ENCODE results near the gene TMED4. TPM values are rescaled to one million over a fixed set of nuclear protein-coding genes. Genes with fewer than 3 reads are reported as not detected.

Gene TMED4
- total and polyA plus RNA-seq, 2 of the 13 experiments (the other 11 are each of a cell fraction or from before 2014, with no cell fraction given) = 81.4 to 109 TPM

DNA sequence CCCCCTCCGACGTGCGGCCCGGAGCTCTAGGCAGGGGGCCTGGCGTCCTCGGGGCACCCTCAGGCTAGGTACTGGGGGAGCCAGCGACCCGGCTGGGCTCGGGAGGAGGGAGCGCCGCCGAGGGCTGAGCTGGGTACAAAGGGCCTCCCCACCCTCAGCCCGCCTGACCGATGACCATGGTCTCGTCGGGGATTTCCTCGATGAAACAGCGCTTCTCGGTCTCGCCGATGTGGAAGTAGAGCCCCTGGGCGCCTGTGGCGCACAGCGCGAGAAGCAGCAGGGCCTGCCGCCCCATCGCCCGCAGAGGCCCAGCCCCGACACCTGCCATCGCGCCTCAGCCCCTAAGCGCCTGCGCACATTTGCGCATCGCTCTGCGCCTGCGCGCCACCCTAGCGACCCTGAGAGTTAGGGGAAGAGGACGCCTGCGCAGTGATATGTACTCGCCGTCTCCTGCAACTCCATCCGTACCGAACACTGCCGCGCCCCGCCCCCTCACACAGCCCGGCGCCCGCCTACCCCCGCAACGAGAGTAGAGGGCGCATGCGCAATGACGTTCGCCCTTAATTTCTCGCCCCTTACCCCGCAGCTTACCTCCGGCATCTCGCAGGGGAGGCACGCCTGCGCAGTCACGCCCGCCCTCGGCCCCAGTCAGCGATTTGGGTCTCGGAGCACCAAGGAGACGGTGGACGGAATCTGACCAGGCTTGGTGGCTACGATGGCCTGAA is at the start of gene TMED4 (continued):
- no peak for TF ChIP-seq ZNF20 (CRISPR knock-in tag; IDR thresholded peaks at IDR 0.05)
- 0 out of 2 replicates have a peak, but pooled peaks have one; percentile 29 for TF ChIP-seq ZNF337 (CRISPR knock-in tag; IDR thresholded peaks at IDR 0.05; ENCODE audit: borderline replicate concordance, low read depth)
- no peak for TF ChIP-seq SSRP1 (CRISPR knock-in tag; IDR thresholded peaks at IDR 0.05)
- TF ChIP-seq AGO1 (IDR thresholded peaks at IDR 0.05; ENCODE audit: low read depth, low read length, poor library complexity, severe bottlenecking) = no peak
- peak; percentile 84 for TF ChIP-seq AGO2 (optimal IDR thresholded peaks at IDR 0.05; ENCODE audit: low read depth, low read length)
- 0 out of 2 replicates have a peak, but pooled peaks have one; percentile 42 for TF ChIP-seq ZNF264 (CRISPR knock-in tag; IDR thresholded peaks at IDR 0.05)
- TF ChIP-seq STAT5B (CRISPR knock-in tag; IDR thresholded peaks at IDR 0.05) = no peak
- TF ChIP-seq ZSCAN30 (CRISPR knock-in tag; IDR thresholded peaks at IDR 0.05) = no peak
- no peak for TF ChIP-seq EEA1 (CRISPR knock-in tag; IDR thresholded peaks at IDR 0.05; ENCODE audit: borderline replicate concordance)
- TF ChIP-seq TMF1 (CRISPR knock-in tag; IDR thresholded peaks at IDR 0.05; ENCODE audit: low read depth) = peak; percentile 90; the same call in 1 of the 2 replicates
- TF ChIP-seq, protein P1, sequence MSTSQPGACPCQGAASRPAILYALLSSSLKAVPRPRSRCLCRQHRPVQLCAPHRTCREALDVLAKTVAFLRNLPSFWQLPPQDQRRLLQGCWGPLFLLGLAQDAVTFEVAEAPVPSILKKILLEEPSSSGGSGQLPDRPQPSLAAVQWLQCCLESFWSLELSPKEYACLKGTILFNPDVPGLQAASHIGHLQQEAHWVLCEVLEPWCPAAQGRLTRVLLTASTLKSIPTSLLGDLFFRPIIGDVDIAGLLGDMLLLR (CRISPR knock-in tag; IDR thresholded peaks at IDR 0.05) = no peak
- TF ChIP-seq, protein P2, sequence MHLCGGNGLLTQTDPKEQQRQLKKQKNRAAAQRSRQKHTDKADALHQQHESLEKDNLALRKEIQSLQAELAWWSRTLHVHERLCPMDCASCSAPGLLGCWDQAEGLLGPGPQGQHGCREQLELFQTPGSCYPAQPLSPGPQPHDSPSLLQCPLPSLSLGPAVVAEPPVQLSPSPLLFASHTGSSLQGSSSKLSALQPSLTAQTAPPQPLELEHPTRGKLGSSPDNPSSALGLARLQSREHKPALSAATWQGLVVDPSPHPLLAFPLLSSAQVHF (CRISPR knock-in tag; IDR thresholded peaks at IDR 0.05) = peak; percentile 69; the same call in 1 of the 2 replicates
- TF ChIP-seq, protein P3, sequence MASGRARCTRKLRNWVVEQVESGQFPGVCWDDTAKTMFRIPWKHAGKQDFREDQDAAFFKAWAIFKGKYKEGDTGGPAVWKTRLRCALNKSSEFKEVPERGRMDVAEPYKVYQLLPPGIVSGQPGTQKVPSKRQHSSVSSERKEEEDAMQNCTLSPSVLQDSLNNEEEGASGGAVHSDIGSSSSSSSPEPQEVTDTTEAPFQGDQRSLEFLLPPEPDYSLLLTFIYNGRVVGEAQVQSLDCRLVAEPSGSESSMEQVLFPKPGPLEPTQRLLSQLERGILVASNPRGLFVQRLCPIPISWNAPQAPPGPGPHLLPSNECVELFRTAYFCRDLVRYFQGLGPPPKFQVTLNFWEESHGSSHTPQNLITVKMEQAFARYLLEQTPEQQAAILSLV (CRISPR knock-in tag; IDR thresholded peaks at IDR 0.05; ENCODE audit: borderline replicate concordance) = peak; percentile 66; the same call in 1 of the 2 replicates
- no peak for TF ChIP-seq ZNF567 (CRISPR knock-in tag; IDR thresholded peaks at IDR 0.05; ENCODE audit: borderline replicate concordance)
- TF ChIP-seq, protein P4, sequence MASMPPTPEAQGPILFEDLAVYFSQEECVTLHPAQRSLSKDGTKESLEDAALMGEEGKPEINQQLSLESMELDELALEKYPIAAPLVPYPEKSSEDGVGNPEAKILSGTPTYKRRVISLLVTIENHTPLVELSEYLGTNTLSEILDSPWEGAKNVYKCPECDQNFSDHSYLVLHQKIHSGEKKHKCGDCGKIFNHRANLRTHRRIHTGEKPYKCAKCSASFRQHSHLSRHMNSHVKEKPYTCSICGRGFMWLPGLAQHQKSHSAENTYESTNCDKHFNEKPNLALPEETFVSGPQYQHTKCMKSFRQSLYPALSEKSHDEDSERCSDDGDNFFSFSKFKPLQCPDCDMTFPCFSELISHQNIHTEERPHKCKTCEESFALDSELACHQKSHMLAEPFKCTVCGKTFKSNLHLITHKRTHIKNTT (CRISPR knock-in tag; IDR thresholded peaks at IDR 0.05) = no peak
- TF ChIP-seq, protein P5, sequence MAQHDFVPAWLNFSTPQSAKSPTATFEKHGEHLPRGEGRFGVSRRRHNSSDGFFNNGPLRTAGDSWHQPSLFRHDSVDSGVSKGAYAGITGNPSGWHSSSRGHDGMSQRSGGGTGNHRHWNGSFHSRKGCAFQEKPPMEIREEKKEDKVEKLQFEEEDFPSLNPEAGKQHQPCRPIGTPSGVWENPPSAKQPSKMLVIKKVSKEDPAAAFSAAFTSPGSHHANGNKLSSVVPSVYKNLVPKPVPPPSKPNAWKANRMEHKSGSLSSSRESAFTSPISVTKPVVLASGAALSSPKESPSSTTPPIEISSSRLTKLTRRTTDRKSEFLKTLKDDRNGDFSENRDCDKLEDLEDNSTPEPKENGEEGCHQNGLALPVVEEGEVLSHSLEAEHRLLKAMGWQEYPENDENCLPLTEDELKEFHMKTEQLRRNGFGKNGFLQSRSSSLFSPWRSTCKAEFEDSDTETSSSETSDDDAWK (CRISPR knock-in tag; IDR thresholded peaks at IDR 0.05) = no peak
- TF ChIP-seq, protein P6, sequence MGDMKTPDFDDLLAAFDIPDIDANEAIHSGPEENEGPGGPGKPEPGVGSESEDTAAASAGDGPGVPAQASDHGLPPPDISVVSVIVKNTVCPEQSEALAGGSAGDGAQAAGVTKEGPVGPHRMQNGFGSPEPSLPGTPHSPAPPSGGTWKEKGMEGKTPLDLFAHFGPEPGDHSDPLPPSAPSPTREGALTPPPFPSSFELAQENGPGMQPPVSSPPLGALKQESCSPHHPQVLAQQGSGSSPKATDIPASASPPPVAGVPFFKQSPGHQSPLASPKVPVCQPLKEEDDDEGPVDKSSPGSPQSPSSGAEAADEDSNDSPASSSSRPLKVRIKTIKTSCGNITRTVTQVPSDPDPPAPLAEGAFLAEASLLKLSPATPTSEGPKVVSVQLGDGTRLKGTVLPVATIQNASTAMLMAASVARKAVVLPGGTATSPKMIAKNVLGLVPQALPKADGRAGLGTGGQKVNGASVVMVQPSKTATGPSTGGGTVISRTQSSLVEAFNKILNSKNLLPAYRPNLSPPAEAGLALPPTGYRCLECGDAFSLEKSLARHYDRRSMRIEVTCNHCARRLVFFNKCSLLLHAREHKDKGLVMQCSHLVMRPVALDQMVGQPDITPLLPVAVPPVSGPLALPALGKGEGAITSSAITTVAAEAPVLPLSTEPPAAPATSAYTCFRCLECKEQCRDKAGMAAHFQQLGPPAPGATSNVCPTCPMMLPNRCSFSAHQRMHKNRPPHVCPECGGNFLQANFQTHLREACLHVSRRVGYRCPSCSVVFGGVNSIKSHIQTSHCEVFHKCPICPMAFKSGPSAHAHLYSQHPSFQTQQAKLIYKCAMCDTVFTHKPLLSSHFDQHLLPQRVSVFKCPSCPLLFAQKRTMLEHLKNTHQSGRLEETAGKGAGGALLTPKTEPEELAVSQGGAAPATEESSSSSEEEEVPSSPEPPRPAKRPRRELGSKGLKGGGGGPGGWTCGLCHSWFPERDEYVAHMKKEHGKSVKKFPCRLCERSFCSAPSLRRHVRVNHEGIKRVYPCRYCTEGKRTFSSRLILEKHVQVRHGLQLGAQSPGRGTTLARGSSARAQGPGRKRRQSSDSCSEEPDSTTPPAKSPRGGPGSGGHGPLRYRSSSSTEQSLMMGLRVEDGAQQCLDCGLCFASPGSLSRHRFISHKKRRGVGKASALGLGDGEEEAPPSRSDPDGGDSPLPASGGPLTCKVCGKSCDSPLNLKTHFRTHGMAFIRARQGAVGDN (CRISPR knock-in tag; IDR thresholded peaks at IDR 0.05) = peak; percentile 95
- TF ChIP-seq ZNF333 (CRISPR knock-in tag; IDR thresholded peaks at IDR 0.05; ENCODE audit: borderline replicate concordance) = no peak; the same call in 1 of the 2 replicates
- TF ChIP-seq IKZF4 (CRISPR knock-in tag; IDR thresholded peaks at IDR 0.05; ENCODE audit: borderline replicate concordance, low read depth, not compliant biosample characterization) = no peak
